Activated CD4-positive, alpha-beta T cell treated with anti-CD3 and anti-CD28 coated beads, Interleukin-2, amount 10 ng/mL, durations not matched to agents 24 days and 14 days (primary cell): ENCODE measurements around the gene NTRK2. TPM values are rescaled to one million over a fixed set of nuclear protein-coding genes. Genes with fewer than 3 reads are reported as not detected.

Experiments
- DNase-seq: peaks from one replicate; pipeline ENCODE4 v3.0.0; 2022
- H3K27ac Mint-ChIP-seq: one replicate; pipeline ENCODE4 v1.8.0; 2022; ENCODE audit warnings: mild to moderate bottlenecking, mixed read lengths
- H3K27me3 Mint-ChIP-seq: one replicate; pipeline ENCODE4 v1.8.0; 2022; ENCODE audit warnings: mixed read lengths
- H3K36me3 Mint-ChIP-seq: one replicate; pipeline ENCODE4 v1.8.0; 2022; ENCODE audit warnings: low read depth, mild to moderate bottlenecking, mixed read lengths
- H3K4me1 Mint-ChIP-seq: one replicate; pipeline ENCODE4 v1.8.0; 2021; ENCODE audit warnings: mixed read lengths
- H3K4me3 Mint-ChIP-seq: one replicate; pipeline ENCODE4 v1.8.0; 2022; ENCODE audit warnings: mild to moderate bottlenecking, moderate library complexity, mixed read lengths
- H3K9me3 Mint-ChIP-seq: one replicate; pipeline ENCODE4 v1.8.0; 2021; ENCODE audit warnings: mixed read lengths
- intact Hi-C: fragments of 100-400 bp; cut with micrococcal nuclease; formaldehyde crosslinking; loops from one replicate; pipeline ENCODE4 v1.15.1; 2023
- total RNA-seq: library from RNA; stranded (reverse); gene quantifications from 2 replicates; pipeline ENCODE4 v1.2.3, GENCODE V29; 2022

NTRK2 gene
- total RNA-seq, 1 donor from 2014 or later, result 2.4 TPM

GRCh38 chr9:84723426-84723825, 53.9 kb downstream of the NTRK2 start:
- Mint-ChIP-seq H3K9me3 (peaks cover 6% of the 10 kb centered on the region), H3K36me3 (no peaks in the 10 kb centered on the region), H3K27ac (no peak overlapping the region), H3K27me3 (peaks cover 19% of the 10 kb centered on the region), H3K4me1 (no peaks in the 10 kb centered on the region), H3K4me3 (no peak overlapping the region)
- intact Hi-C loops, result no loop called here
- DNase-seq, result no peak

GRCh38 chr9:84731696-84732095, 62.2 kb downstream of the NTRK2 start:
- Mint-ChIP-seq H3K27me3 (peaks cover 2% of the 10 kb centered on the region), H3K4me3 (no peak overlapping the region), H3K27ac (no peak overlapping the region), H3K4me1 (no peaks in the 10 kb centered on the region), H3K36me3 (no peaks in the 10 kb centered on the region), H3K9me3 (no peaks in the 10 kb centered on the region)
- intact Hi-C loops, result no loop called here
- DNase-seq, result no peak

DNA sequence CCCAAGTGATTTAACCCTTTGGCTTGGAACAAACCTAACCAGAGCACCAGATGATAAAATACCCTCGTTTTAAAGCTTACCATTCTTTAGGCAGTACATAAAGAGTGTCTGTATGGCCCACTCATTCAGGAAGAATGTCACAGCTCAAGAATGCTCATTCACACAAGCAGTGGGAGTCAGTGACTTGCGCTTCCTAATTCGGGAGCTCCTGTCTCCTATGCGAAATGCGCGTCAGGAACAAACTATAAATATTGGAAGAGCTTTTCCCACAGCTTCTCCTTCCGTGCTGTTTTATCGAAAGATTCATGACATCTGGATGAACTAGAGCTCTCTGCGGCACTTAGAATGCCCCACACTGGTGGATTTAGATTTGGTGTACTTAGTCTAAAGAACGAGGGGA, 66.6 kb downstream of the NTRK2 start:
- H3K36me3 Mint-ChIP-seq, result no peaks in the 10 kb centered on the region
- H3K27me3 Mint-ChIP-seq, result peaks cover 2% of the 10 kb centered on the region
- no peaks in the 10 kb centered on the region for H3K4me1 Mint-ChIP-seq
- intact Hi-C loops, result no loop called here
- no peaks in the 10 kb centered on the region for H3K9me3 Mint-ChIP-seq
- no peak overlapping the region for H3K27ac Mint-ChIP-seq
- no peak for DNase-seq
- H3K4me3 Mint-ChIP-seq, result no peak overlapping the region

GRCh38 chr9:84736536-84736935, 67.0 kb downstream of the NTRK2 start:
- no peaks in the 10 kb centered on the region for H3K4me1 Mint-ChIP-seq
- H3K36me3 Mint-ChIP-seq, result no peaks in the 10 kb centered on the region
- H3K27ac Mint-ChIP-seq, result no peak overlapping the region
- H3K4me3 Mint-ChIP-seq, result no peak overlapping the region
- H3K9me3 Mint-ChIP-seq, result no peaks in the 10 kb centered on the region
- H3K27me3 Mint-ChIP-seq, result peaks cover 2% of the 10 kb centered on the region
- intact Hi-C loops, result no loop called here
- DNase-seq, result no peak

- intact Hi-C loops, result no loop called here
- Mint-ChIP-seq H3K9me3 (no peaks in the 10 kb centered on the region), H3K36me3 (no peaks in the 10 kb centered on the region), H3K4me3 (no peak overlapping the region), H3K27me3 (peaks cover 3% of the 10 kb centered on the region), H3K4me1 (no peaks in the 10 kb centered on the region), H3K27ac (no peak overlapping the region)
- DNase-seq, result no peak
Observed at GRCh38 chr9:84738353-84738752, 68.8 kb downstream of the NTRK2 start.

DNA sequence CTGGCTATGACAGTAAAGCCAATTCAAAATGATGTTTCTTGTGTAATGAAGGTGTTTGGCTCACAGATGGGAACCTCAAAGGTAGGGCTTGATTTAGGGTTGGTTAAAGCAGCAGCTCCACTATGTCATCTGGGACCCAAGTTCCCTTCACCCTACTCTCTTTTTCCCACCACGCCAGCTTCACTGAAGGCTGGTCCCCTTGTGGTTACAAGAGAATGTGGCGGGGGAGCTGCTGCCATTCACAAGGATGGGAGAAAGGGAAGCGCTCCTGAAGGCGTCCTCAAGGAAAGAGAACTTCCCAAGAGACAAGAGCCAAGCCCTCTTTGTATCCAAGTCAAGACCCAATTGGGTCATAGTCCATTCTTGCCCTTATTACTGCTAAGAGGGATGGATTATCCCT, 72.7 kb downstream of the NTRK2 start:
- H3K36me3 Mint-ChIP-seq, result no peaks in the 10 kb centered on the region
- intact Hi-C loops, result no loop called here
- H3K9me3 Mint-ChIP-seq, result no peaks in the 10 kb centered on the region
- no peak overlapping the region for H3K4me3 Mint-ChIP-seq
- no peak overlapping the region for H3K27ac Mint-ChIP-seq
- H3K4me1 Mint-ChIP-seq, result no peaks in the 10 kb centered on the region
- H3K27me3 Mint-ChIP-seq, result peaks cover 3% of the 10 kb centered on the region
- no peak for DNase-seq

GRCh38 chr9:84744195-84744594, 74.7 kb downstream of the NTRK2 start:
- intact Hi-C loops, result loop anchor here (1.0 kb wide), 1 partner anchor 11 kb away; no protein-coding TSS in a partner anchor
- no peak overlapping the region for H3K4me3 Mint-ChIP-seq
- H3K4me1 Mint-ChIP-seq, result no peaks in the 10 kb centered on the region

GRCh38 chr9:84744726-84745125, 75.2 kb downstream of the NTRK2 start:
- H3K36me3 Mint-ChIP-seq, result no peaks in the 10 kb centered on the region
- H3K4me3 Mint-ChIP-seq, result no peak overlapping the region
- intact Hi-C loops, result loop anchor here (1.0 kb wide), 1 partner anchor 11 kb away; no protein-coding TSS in a partner anchor
- no peaks in the 10 kb centered on the region for H3K4me1 Mint-ChIP-seq
- peaks cover 4% of the 10 kb centered on the region for H3K27me3 Mint-ChIP-seq
- no peaks in the 10 kb centered on the region for H3K9me3 Mint-ChIP-seq
- H3K27ac Mint-ChIP-seq, result no peak overlapping the region
- no peak for DNase-seq

More at GRCh38 chr9:84744195-84744594, 74.7 kb downstream of the NTRK2 start:
- Mint-ChIP-seq H3K27me3 (peaks cover 4% of the 10 kb centered on the region), H3K36me3 (no peaks in the 10 kb centered on the region), H3K27ac (no peak overlapping the region), H3K9me3 (no peaks in the 10 kb centered on the region)
- no peak for DNase-seq

- Mint-ChIP-seq H3K4me3 (no peak overlapping the region), H3K27me3 (peaks cover 4% of the 10 kb centered on the region)
- intact Hi-C loops, result no loop called here
Observed at GRCh38 chr9:84748112-84748511, 78.6 kb downstream of the NTRK2 start.

GRCh38 chr9:84750152-84750865, 80.8 kb downstream of the NTRK2 start:
- H3K27ac Mint-ChIP-seq, result peak overlapping the region; percentile 35
- H3K4me1 Mint-ChIP-seq, result peaks cover 28% of the 10 kb centered on the region
- peaks cover 2% of the 10 kb centered on the region for H3K36me3 Mint-ChIP-seq
- DNase-seq, result no peak
- intact Hi-C loops, result loop anchor here (10.0 kb wide), 1 partner anchor 456 kb away; no protein-coding TSS in a partner anchor
- peaks cover 4% of the 10 kb centered on the region for H3K27me3 Mint-ChIP-seq
- H3K4me3 Mint-ChIP-seq, result no peak overlapping the region
- H3K9me3 Mint-ChIP-seq, result no peaks in the 10 kb centered on the region

More at GRCh38 chr9:84748112-84748511, 78.6 kb downstream of the NTRK2 start:
- Mint-ChIP-seq H3K27ac (no peak overlapping the region), H3K36me3 (no peaks in the 10 kb centered on the region), H3K9me3 (no peaks in the 10 kb centered on the region), H3K4me1 (peaks cover 17% of the 10 kb centered on the region)
- no peak for DNase-seq

- peaks cover 4% of the 10 kb centered on the region for H3K9me3 Mint-ChIP-seq
- peaks cover 36% of the 10 kb centered on the region for H3K4me1 Mint-ChIP-seq
- no peak for DNase-seq
- H3K27ac Mint-ChIP-seq, result peak overlapping the region; percentile 68
- H3K36me3 Mint-ChIP-seq, result peaks cover 2% of the 10 kb centered on the region
- H3K27me3 Mint-ChIP-seq, result peaks cover 4% of the 10 kb centered on the region
- intact Hi-C loops, result loop anchor here (10.0 kb wide), 1 partner anchor 457 kb away; no protein-coding TSS in a partner anchor
- H3K4me3 Mint-ChIP-seq, result peak overlapping the region; percentile 12
Observed at GRCh38 chr9:84751921-84752320, 82.4 kb downstream of the NTRK2 start.

DNA sequence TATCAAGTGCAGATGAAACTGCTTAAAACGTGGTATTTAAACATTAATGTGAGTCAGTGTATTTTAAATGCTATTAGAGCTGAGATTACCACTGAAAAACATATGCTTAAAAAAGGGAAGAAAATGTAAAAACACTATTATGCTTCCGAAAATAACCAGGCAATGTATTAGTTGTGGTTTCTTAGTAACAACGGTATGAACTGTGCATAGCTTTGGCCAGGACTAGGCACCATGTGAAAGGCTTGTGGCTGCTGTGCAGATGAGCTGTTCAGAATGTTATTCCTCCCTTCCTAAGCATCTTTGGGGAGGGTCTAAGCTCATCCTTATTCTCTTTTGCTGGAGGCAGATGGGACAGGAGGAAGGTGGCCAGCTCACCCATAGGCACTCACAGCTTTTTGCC, 84.9 kb downstream of the NTRK2 start:
- Mint-ChIP-seq H3K4me1 (peaks cover 41% of the 10 kb centered on the region), H3K36me3 (peaks cover 2% of the 10 kb centered on the region), H3K4me3 (no peak overlapping the region), H3K27me3 (peaks cover 2% of the 10 kb centered on the region), H3K9me3 (peaks cover 4% of the 10 kb centered on the region), H3K27ac (peak overlapping the region; percentile 85)
- no peak for DNase-seq
- intact Hi-C loops, result loop anchor here (2.0 to 10.0 kb wide), 3 partner anchors 42 to 460 kb away; no protein-coding TSS in a partner anchor

DNA sequence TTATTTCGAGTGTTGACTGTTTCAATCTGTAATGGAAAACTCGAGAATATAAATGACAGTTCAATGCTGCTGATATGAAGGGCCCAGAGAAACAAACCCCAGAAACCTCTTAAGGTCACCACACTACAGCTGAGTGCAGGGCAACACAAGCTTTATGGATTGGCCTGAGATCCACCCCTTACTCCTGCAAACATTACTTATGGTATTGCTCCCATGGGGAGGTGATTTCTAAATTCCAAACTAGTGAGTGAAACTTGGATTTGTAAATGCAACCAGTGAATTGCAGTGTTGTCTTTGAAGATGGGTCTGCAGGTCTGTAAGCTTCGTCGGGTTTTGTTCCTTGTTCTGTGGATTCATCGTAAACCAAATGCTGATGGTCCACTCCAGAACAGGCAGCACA, 85.4 kb downstream of the NTRK2 start:
- Mint-ChIP-seq H3K27me3 (peaks cover 2% of the 10 kb centered on the region), H3K4me3 (peak overlapping the region; percentile 57), H3K36me3 (peaks cover 2% of the 10 kb centered on the region), H3K4me1 (peaks cover 45% of the 10 kb centered on the region), H3K27ac (peak overlapping the region; percentile 85), H3K9me3 (peaks cover 4% of the 10 kb centered on the region)
- intact Hi-C loops, result loop anchor here (1.0 to 10.0 kb wide), 4 partner anchors 11 to 460 kb away; no protein-coding TSS in a partner anchor
- no peak for DNase-seq

DNA sequence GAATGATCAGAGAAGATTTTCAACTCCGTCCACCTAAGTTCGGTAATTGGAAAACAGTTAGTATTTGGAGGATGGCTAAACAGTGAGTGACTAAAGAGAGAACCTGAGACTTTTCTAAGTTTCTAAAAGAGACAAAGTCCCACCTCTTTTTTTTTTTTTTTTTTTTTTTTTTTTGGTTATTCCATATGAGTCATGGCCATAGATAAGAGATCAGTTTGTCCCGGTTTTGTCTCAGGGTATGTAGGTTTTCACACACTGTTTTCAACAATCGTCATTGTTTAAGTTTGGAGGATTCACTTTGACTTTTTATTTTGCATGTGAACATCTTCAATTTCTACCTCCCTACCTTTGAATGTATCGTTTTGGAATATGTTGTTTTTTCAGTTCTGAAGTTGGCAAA, 85.9 kb downstream of the NTRK2 start:
- Mint-ChIP-seq H3K36me3 (peaks cover 2% of the 10 kb centered on the region), H3K27ac (peak overlapping the region; percentile 85), H3K4me3 (peak overlapping the region; percentile 60), H3K9me3 (peaks cover 4% of the 10 kb centered on the region), H3K4me1 (peaks cover 44% of the 10 kb centered on the region), H3K27me3 (peaks cover 2% of the 10 kb centered on the region)
- no peak for DNase-seq
- intact Hi-C loops, result loop anchor here (1.0 to 10.0 kb wide), 4 partner anchors 11 to 461 kb away; no protein-coding TSS in a partner anchor
